Smooth muscle cell (in vitro differentiated cells): Measurements from ENCODE around the gene DPPA4. TPM values are rescaled to one million over a fixed set of nuclear protein-coding genes. Genes with fewer than 3 reads are reported as not detected.

Experiments used
- DNase-seq: peaks from one replicate; lab custom pipeline; 2025; ENCODE audit not compliant: unreplicated experiment; lab: John Stamatoyannopoulos, UW
- H2AFZ ChIP-seq: fragments of 200-600 bp; sonication (generic); 2 replicates; pipeline ENCODE4 v1.6.0; 2016; ENCODE audit warnings: antibody characterized with exemption, low read depth, mild to moderate bottlenecking
- H3F3A ChIP-seq: fragments of 200-600 bp; sonication (generic); 2 replicates; pipeline ENCODE4 v1.6.0; 2017; ENCODE audit warnings: antibody characterized with exemption, low read depth
- H3K27ac ChIP-seq: fragments of 200-600 bp; sonication (generic); 2 replicates; pipeline ENCODE4 v1.5.1; 2016; ENCODE audit warnings: low read depth, mild to moderate bottlenecking
- H3K27me3 ChIP-seq: fragments of 200-600 bp; sonication (generic); 2 replicates; pipeline ENCODE4 v1.6.1; 2016; ENCODE audit warnings: low read depth, mild to moderate bottlenecking
- H3K36me3 ChIP-seq: fragments of 200-600 bp; sonication (generic); 2 replicates; pipeline ENCODE4 v1.5.1; 2016; ENCODE audit warnings: low read depth
- H3K4me1 ChIP-seq: fragments of 200-600 bp; sonication (generic); 2 replicates; pipeline ENCODE4 v1.5.1; 2016; ENCODE audit warnings: low read depth
- H3K4me2 ChIP-seq: fragments of 200-600 bp; sonication (generic); 2 replicates; pipeline ENCODE4 v1.6.0; 2016; ENCODE audit warnings: mild to moderate bottlenecking
- H3K4me3 ChIP-seq: fragments of 200-600 bp; sonication (generic); 2 replicates; pipeline ENCODE4 v1.5.1; 2016; ENCODE audit warnings: mild to moderate bottlenecking
- H3K79me2 ChIP-seq: fragments of 200-600 bp; sonication (generic); 2 replicates; pipeline ENCODE4 v1.6.0; 2016; ENCODE audit warnings: low read depth, mild to moderate bottlenecking
- H3K9ac ChIP-seq: fragments of 200-600 bp; sonication (generic); 2 replicates; pipeline ENCODE4 v1.6.0; 2016; ENCODE audit warnings: low read depth
- H3K9me3 ChIP-seq: fragments of 200-600 bp; sonication (generic); replicated peaks from 2 replicates; pipeline ENCODE4 v1.5.1; 2016; ENCODE audit warnings: low read depth
- H4K20me1 ChIP-seq: fragments of 200-600 bp; sonication (generic); 2 replicates; pipeline ENCODE4 v1.6.0; 2016; ENCODE audit warnings: low read depth
- WGBS: methylation state at CpG from one replicate; pipeline ENCODE4 v1.1.7; 2016; ENCODE audit warnings: low lambda C conversion rate; 5-methylcytosine and 5-hydroxymethylcytosine counted together
- polyA plus RNA-seq: library from polyadenylated mRNA; unstranded; fragments of >200 nt; fragmentation: Nextera tagmentation; extraction: Ambion mirVana; gene quantifications from 2 replicates; pipeline ENCODE4 v1.2.1, GENCODE V29; 2016
- total RNA-seq: library from RNA; depleted of rRNA; stranded (reverse); fragments of >200 nt; gene quantifications from 2 replicates; pipeline ENCODE4 v1.2.3, GENCODE V29; 2014
- TF ChIP-seq, protein P1 (sequence below): fragments of 200-600 bp; sonication (generic); IDR thresholded peaks from 2 replicates; pipeline ENCODE4 v1.5.1; 2017; ENCODE audit warnings: borderline replicate concordance, mild to moderate bottlenecking, antibody characterized with exemption; ENCODE audit not compliant: insufficient read depth, poor library complexity, severe bottlenecking

DPPA4 gene
- total and polyA plus RNA-seq, 2 experiments from 2014 or later = 19.5 to 43.1 TPM

DNA sequence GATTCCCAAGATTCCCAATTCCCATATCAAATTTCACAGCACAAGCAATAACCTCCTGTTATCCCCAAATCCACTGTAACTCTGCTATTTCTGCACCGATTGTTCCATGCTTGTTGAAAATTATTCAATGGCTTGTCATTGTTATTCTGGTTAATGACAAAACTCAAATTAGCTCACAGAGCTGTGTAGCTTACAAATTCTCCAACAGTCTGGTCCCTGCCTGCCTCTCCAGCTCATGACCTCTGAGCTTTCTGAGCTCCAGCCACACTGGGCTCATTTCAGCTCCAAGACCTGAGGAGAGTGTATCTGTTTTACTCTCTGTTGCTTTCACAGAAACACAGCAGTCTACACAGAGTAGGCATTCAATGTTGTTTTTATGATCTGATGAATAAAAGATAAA lies 24.3 kb downstream of the DPPA4 start:
- H3K36me3 ChIP-seq = no peaks in the 10 kb centered on the region
- no peaks in the 10 kb centered on the region for H3K79me2 ChIP-seq
- no peak overlapping the region for H3K9ac ChIP-seq
- TF ChIP-seq, protein P1, sequence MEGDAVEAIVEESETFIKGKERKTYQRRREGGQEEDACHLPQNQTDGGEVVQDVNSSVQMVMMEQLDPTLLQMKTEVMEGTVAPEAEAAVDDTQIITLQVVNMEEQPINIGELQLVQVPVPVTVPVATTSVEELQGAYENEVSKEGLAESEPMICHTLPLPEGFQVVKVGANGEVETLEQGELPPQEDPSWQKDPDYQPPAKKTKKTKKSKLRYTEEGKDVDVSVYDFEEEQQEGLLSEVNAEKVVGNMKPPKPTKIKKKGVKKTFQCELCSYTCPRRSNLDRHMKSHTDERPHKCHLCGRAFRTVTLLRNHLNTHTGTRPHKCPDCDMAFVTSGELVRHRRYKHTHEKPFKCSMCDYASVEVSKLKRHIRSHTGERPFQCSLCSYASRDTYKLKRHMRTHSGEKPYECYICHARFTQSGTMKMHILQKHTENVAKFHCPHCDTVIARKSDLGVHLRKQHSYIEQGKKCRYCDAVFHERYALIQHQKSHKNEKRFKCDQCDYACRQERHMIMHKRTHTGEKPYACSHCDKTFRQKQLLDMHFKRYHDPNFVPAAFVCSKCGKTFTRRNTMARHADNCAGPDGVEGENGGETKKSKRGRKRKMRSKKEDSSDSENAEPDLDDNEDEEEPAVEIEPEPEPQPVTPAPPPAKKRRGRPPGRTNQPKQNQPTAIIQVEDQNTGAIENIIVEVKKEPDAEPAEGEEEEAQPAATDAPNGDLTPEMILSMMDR = no peak
- no peaks in the 10 kb centered on the region for H3K9me3 ChIP-seq
- WGBS = 86% methylated on average over 1 of the region's 1 CpG
- H3K27me3 ChIP-seq = no peaks in the 10 kb centered on the region
- H3K4me2 ChIP-seq = no peak overlapping the region
- DNase-seq = no peak
- no peak overlapping the region for H3K4me3 ChIP-seq
- H3K27ac ChIP-seq = no peak overlapping the region
- H4K20me1 ChIP-seq = no peaks in the 10 kb centered on the region
- H3F3A ChIP-seq = no peaks in the 10 kb centered on the region
- H3K4me1 ChIP-seq = no peaks in the 10 kb centered on the region
- H2AFZ ChIP-seq = no peak overlapping the region

GRCh38 chr3:109297496-109297895 lies 39.9 kb downstream of the DPPA4 start:
- 88% methylated on average over 2 of the region's 2 CpGs for WGBS
- H3K9ac ChIP-seq = no peak overlapping the region
- no peak for DNase-seq
- no peak overlapping the region for H3K4me2 ChIP-seq
- H3K36me3 ChIP-seq = no peaks in the 10 kb centered on the region
- TF ChIP-seq, protein P1 = no peak
- no peaks in the 10 kb centered on the region for H3K4me1 ChIP-seq
- no peaks in the 10 kb centered on the region for H3K27me3 ChIP-seq
- H4K20me1 ChIP-seq = no peaks in the 10 kb centered on the region
- no peaks in the 10 kb centered on the region for H3F3A ChIP-seq
- H3K4me3 ChIP-seq = no peak overlapping the region
- no peaks in the 10 kb centered on the region for H3K79me2 ChIP-seq
- H3K9me3 ChIP-seq = no peaks in the 10 kb centered on the region
- no peak overlapping the region for H2AFZ ChIP-seq
- H3K27ac ChIP-seq = no peak overlapping the region

DNA sequence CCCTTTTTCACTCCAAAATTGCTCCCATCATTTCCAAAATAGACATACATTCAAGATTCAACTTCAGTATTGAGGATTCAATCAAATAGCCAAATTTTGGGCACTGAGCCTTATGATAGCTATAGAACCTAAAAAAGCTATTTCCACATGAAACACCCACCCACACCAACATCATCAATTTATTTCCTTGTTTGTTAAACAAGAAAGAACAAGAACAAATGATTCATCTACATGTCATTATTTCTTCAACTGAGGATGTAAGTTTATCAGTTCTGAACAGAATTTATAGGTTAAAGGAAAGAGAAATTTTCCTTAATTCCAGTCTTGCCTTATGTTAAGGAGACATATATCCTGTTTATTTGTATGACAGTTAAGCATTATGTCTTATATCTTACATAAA lies 53.3 kb downstream of the DPPA4 start:
- Histone ChIP-seq H3K36me3 (no peaks in the 10 kb centered on the region), H3K27me3 (no peaks in the 10 kb centered on the region), H3K4me2 (no peak overlapping the region), H3F3A (no peaks in the 10 kb centered on the region), H3K9me3 (no peaks in the 10 kb centered on the region), H2AFZ (no peak overlapping the region), H3K27ac (no peak overlapping the region), H3K79me2 (no peaks in the 10 kb centered on the region), H3K9ac (no peak overlapping the region), H4K20me1 (no peaks in the 10 kb centered on the region), H3K4me1 (no peaks in the 10 kb centered on the region), H3K4me3 (no peak overlapping the region)
- TF ChIP-seq, protein P1 = no peak
- DNase-seq = no peak

- H3F3A ChIP-seq = no peaks in the 10 kb centered on the region
- no peaks in the 10 kb centered on the region for H3K36me3 ChIP-seq
- TF ChIP-seq, protein P1 = no peak
- H3K27me3 ChIP-seq = no peaks in the 10 kb centered on the region
- H4K20me1 ChIP-seq = no peaks in the 10 kb centered on the region
- H3K79me2 ChIP-seq = no peaks in the 10 kb centered on the region
- no peak overlapping the region for H3K4me3 ChIP-seq
- 100% methylated on average over 1 of the region's 1 CpG for WGBS
- no peak overlapping the region for H3K4me2 ChIP-seq
- H3K27ac ChIP-seq = no peak overlapping the region
- no peak overlapping the region for H3K9ac ChIP-seq
- no peak for DNase-seq
- no peaks in the 10 kb centered on the region for H3K4me1 ChIP-seq
- no peak overlapping the region for H2AFZ ChIP-seq
- no peaks in the 10 kb centered on the region for H3K9me3 ChIP-seq
These were observed 58.8 kb downstream of the DPPA4 start for GRCh38 chr3:109278546-109278945.
